Islet precursor cell (in vitro differentiated cells): ENCODE data around the gene GRAMD2B.

Experiments used
- DNase-seq: peaks from one replicate; pipeline ENCODE4 v3.0.0-alpha.2; 2018

Gene GRAMD2B

GRCh38 chr5:126483156-126483555, 59.9 kb downstream of the GRAMD2B start:
- no peak for DNase-seq

DNA sequence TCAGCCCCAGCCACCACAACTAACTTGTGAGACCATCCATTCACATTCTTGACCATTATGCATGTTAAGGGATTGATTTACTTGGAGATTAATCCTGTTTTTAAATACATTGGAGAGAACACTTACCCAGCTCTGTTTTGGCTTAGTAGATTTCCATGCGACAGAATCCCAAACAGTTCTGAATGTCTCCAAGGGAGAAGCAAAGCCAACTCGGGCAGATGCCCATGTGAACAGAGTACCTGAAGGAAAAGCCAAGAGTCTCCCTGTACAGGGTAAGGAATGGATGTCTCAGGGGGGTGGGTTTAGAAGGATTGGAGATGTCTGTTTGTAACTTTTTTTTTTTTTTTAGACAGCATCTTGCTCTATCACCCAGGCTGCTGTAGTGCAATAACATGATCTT, 61.0 kb downstream of the GRAMD2B start:
- no peak for DNase-seq

GRCh38 chr5:126486332-126486731, 63.1 kb downstream of the GRAMD2B start:
- no peak for DNase-seq

GRCh38 chr5:126487596-126487995, 64.4 kb downstream of the GRAMD2B start:
- DNase-seq: no peak

DNA sequence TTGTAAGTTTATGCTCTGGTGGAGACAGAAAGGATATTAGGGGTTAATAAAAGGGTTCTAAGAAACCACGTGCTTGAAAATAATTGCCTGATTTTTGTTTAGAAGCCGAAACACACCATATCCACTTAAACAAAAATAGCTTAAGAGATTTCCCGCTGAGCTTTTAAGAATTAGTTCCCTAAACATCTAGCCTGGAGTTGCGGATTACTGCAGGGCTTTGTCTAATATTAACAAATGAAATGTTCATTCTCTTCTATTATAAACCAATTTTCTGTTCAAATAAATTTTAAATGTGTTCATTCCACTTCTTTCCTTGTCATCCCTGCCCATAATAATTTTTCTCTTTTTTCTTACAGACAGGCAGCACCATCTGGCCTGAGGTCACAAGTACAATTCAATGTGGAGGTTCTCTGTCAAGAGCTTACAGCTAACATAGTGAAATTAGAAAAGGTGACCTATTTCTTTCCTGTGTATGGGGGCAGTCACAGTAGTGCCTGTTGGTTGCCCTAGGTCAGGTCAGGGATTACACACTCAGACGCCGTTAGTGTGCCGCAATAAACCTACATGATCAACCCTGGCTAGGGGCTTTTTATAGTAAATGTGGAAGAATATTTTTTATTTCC, 65.3 kb downstream of the GRAMD2B start:
- DNase-seq: no peak

GRCh38 chr5:126490167-126490940, 67.1 kb downstream of the GRAMD2B start:
- DNase-seq: peak; percentile 63

GRCh38 chr5:126492939-126493338, 69.7 kb downstream of the GRAMD2B start:
- DNase-seq: no peak

DNA sequence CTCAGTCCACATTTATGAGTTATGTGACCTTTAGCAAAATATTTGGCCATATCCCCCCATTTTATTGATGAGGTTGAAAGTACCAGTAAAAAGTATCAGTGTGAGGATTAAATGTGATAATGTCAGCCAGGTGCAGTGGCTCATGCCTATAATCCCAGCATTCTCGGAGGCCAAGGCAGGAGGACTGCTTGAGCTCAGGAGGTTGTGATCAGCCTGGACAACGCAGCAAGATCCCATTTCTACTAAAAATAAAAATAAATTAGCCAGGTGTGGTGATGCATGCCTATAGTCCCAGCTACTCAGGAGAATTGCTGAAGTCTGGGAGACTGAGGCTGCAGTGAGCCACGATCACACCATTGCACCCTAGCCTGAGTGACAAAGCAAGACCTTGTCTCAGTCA, 71.2 kb downstream of the GRAMD2B start:
- DNase-seq: no peak

GRCh38 chr5:126497506-126497905, 74.3 kb downstream of the GRAMD2B start:
- no peak for DNase-seq

- DNase-seq: no peak
These were observed 76.1 kb downstream of the GRAMD2B start for GRCh38 chr5:126499278-126499677.

- no peak for DNase-seq
These were observed 76.7 kb downstream of the GRAMD2B start for GRCh38 chr5:126499853-126500342.

DNA sequence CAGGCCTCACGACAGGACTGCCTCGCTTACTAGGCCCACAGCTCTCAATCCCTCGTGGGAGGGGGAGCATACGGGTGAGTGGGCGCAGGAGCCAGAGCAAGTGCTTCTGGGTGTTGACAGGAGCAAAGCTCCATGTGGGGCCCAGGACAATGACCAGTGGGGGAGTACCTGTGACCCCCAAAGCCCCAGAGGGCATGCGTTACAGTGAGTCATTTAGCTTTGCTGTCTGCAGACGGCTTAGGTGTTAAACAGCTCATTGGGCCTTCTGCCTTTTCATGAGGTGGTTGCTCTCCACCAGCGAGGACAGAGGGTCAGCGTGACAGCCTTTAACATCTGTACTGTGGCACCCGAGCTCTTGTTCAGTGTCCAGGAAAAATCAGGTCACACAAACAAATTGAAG, 78.2 kb downstream of the GRAMD2B start:
- DNase-seq: no peak

GRCh38 chr5:126503602-126504104, 80.4 kb downstream of the GRAMD2B start:
- DNase-seq: no peak

DNA sequence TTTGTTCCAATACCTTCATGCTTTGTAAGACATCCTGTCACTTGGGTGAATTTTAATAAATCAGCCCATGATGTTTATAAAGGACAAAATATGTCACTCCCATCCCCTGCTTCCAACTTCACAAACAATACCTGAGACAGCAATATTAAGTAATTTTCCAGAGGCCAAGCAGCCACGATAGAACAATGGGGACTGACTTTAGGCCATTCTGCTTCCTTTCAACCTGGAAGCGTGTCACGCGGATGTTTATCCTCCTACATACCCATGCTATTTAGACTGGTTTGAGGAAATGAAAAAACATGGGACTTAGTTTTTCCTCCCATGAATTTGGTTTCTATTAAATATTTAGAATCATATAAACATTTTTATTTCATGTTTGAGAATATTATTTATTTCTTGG, 82.9 kb downstream of the GRAMD2B start:
- DNase-seq: no peak

DNA sequence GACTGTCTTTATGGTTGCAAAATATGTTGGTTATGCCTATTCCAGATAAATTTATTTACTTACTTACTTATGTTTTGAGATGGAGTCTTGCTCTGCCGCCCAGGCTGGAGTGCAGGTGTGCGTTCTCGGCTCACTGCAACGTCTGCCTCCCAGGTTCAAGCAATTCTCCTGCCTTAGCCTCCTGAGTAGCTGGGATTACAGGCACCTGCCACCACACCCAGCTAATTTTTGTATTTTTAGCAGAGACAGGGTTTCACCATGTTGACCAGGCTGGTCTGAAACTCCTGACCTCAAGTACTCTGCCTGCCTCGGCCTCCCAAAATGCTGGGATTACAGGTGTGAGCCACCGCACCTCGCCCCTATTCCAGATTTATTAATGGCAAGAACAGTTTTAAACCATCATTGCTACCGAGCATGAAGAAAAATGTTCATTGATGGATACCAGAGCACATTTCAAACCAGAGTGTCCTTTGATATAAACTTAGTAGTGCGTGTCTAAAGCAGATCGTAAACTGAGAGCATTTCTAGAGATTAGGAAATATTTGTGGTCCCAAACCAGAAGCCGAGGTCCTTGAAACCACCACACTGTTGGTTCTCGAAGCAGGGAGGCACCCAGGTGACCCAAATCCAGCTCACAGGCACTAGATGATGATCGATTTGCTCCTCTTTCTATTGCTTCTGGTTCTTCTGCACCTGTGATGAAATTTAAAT, 85.2 kb downstream of the GRAMD2B start:
- no peak for DNase-seq

- DNase-seq: no peak
These were observed 85.7 kb downstream of the GRAMD2B start for GRCh38 chr5:126508962-126509279.

- DNase-seq: no peak
These were observed 86.1 kb downstream of the GRAMD2B start for GRCh38 chr5:126509339-126509738.

- DNase-seq: no peak
These were observed 88.8 kb downstream of the GRAMD2B start for GRCh38 chr5:126511961-126512360.

DNA sequence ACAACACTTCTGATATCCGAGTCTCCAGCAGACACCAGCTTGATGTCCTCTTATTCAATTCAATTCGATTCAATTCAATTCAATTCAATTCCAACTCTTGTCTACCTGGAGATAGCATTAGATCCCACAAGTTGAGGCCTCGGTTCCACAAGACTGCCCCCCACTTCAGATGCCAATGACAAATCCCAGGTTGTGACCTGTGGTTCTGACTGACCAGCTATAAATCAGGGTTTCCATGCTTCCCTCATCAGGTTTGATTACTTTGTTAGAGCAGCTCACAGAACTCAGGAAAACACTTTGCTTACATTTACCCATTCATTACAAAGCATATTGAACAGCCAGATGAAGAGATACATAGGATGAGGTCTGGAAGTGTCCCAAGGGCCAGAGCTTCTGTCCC, 89.2 kb downstream of the GRAMD2B start:
- no peak for DNase-seq

GRCh38 chr5:126513302-126513701, 90.1 kb downstream of the GRAMD2B start:
- no peak for DNase-seq

GRCh38 chr5:126513703-126514102, 90.5 kb downstream of the GRAMD2B start:
- no peak for DNase-seq

DNA sequence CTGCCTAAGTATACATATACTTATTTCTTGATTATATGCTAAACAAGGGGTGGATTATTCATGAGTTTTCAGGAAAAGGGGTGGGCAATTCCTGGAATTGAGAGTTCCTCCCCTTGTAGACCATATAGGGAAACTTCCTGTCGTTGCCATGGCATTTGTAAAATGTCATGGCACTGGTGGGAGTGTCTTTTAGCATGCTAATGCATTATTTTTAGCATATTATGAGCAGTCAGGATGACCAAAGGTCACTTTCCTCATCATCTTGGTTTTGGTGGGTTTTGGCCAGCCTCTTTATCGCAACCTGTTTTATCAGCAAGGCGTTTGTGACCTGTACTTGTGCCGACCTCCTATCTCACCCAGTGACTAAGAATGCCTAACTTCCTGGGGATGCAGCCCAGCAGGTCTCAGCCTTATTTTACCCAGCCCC, 90.9 kb downstream of the GRAMD2B start:
- no peak for DNase-seq

GRCh38 chr5:126514558-126515141, 91.4 kb downstream of the GRAMD2B start:
- no peak for DNase-seq
